Gastroesophageal sphincter (tissue), 4 donors: ENCODE measurements around the gene NFE2. TPM values are rescaled to one million over a fixed set of nuclear protein-coding genes. Genes with fewer than 3 reads are reported as not detected.

Experiments
- ATAC-seq: fragments of 150-250 bp; one replicate; pipeline ENCODE4 v1.9.1; 2016; ENCODE audit warnings: mild to moderate bottlenecking, moderate library complexity
- H3K27ac ChIP-seq, 4 donors: fragments of 200-600 bp; sonication (generic) in 3 of 4; 1 replicate in 3 of 4; 2 replicates in 1 of 4; pipeline ENCODE4 v1.5.1; 2016 to 2019
- H3K27me3 ChIP-seq: fragments of 200-600 bp; sonication (generic); one replicate; pipeline ENCODE4 v1.5.1; 2019
- H3K36me3 ChIP-seq, 2 donors: fragments of 200-600 bp; sonication (generic); one replicate each; pipeline ENCODE4 v1.5.1; 2019; ENCODE audit warnings: control low read depth in 1 of 2
- H3K4me1 ChIP-seq, 3 donors: fragments of 200-600 bp; sonication (generic); 1 replicate in 2 of 3; 2 replicates in 1 of 3; pipeline ENCODE4 v1.5.1; 2016 to 2019; ENCODE audit warnings: control low read depth in 2 of 3
- H3K4me3 ChIP-seq, 2 donors: fragments of 200-600 bp; sonication (generic); one replicate each; pipeline ENCODE4 v1.5.1; 2019; ENCODE audit warnings: mild to moderate bottlenecking in 1 of 2, moderate library complexity in 1 of 2
- H3K9me3 ChIP-seq, 3 donors: fragments of 200-600 bp; sonication (generic); one replicate each; pipeline ENCODE4 v1.5.1; 2017 to 2019; ENCODE audit warnings: control low read depth in 2 of 3
- EP300 ChIP-seq: sonication (generic); formaldehyde crosslinking; IDR thresholded peaks from one replicate; pipeline ENCODE4 v1.6.1; 2017; ENCODE audit warnings: antibody characterized with exemption, mild to moderate bottlenecking
- POLR2A ChIP-seq, 2 donors: fragments of 450-650 bp; IDR thresholded peaks; one replicate each; pipeline ENCODE4 v1.6.1; 2017; ENCODE audit warnings: antibody characterized with exemption in 2 of 2, mild to moderate bottlenecking in 2 of 2, moderate library complexity in 1 of 2
- POLR2AphosphoS5 ChIP-seq: sonication (generic); formaldehyde crosslinking; IDR thresholded peaks from one replicate; pipeline ENCODE4 v1.6.1; 2017; ENCODE audit warnings: antibody characterized with exemption
- WGBS, 2 donors: methylation state at CpG; one replicate each; pipeline ENCODE4 v1.1.5; 2018; ENCODE audit warnings: low coverage in 1 of 2; 5-methylcytosine and 5-hydroxymethylcytosine counted together
- total RNA-seq, 4 donors: library from RNA; depleted of rRNA; stranded (reverse); fragments of >200 nt; gene quantifications; one replicate each; pipeline ENCODE4 v1.1.0, GENCODE V29; 2016
- TF ChIP-seq, protein P1 (sequence below), 4 experiments: fragments of 200-600 bp in 2 of 4; fragments of 450-650 bp in 2 of 4; sonication (generic) in 1 of 4; IDR thresholded peaks; one replicate each; pipeline ENCODE4 v1.5.1; 2017 to 2019; ENCODE audit warnings: antibody characterized with exemption in 4 of 4, mild to moderate bottlenecking in 2 of 4, moderate library complexity in 2 of 4

Gene NFE2
- total RNA-seq, 4 donors from 2014 or later, result 0.37 to 1.6 (median 0.77) TPM; not detected in 1

GRCh38 chr12:54340846-54341245 is 40.0 kb upstream of the NFE2 start:
- Histone ChIP-seq H3K36me3 (peaks cover 0 to 55% of the 10 kb centered on the region in 2 donors), H3K27me3 (no peaks in the 10 kb centered on the region), H3K4me1 (peaks cover 8 to 59% (median 22%) of the 10 kb centered on the region in 3 donors), H3K4me3 (no peak overlapping the region), H3K9me3 (no peaks in the 10 kb centered on the region), H3K27ac (no peak overlapping the region)
- no peak for TF ChIP-seq POLR2AphosphoS5
- no peak for TF ChIP-seq POLR2A (IDR thresholded peaks at IDR 0.05)
- TF ChIP-seq, protein P1, sequence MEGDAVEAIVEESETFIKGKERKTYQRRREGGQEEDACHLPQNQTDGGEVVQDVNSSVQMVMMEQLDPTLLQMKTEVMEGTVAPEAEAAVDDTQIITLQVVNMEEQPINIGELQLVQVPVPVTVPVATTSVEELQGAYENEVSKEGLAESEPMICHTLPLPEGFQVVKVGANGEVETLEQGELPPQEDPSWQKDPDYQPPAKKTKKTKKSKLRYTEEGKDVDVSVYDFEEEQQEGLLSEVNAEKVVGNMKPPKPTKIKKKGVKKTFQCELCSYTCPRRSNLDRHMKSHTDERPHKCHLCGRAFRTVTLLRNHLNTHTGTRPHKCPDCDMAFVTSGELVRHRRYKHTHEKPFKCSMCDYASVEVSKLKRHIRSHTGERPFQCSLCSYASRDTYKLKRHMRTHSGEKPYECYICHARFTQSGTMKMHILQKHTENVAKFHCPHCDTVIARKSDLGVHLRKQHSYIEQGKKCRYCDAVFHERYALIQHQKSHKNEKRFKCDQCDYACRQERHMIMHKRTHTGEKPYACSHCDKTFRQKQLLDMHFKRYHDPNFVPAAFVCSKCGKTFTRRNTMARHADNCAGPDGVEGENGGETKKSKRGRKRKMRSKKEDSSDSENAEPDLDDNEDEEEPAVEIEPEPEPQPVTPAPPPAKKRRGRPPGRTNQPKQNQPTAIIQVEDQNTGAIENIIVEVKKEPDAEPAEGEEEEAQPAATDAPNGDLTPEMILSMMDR (IDR thresholded peaks at IDR 0.05), result no peak
- no peak for TF ChIP-seq EP300
- no peak for ATAC-seq
- 79 to 91% methylated on average over 2 to 7 of the region's 7 CpGs for WGBS, 2 donors

GRCh38 chr12:54338698-54339296 is 38.0 kb upstream of the NFE2 start:
- no peaks in the 10 kb centered on the region for H3K27me3 ChIP-seq
- no peak for ATAC-seq
- 46 to 56% methylated on average over 4 of the region's 4 CpGs for WGBS, 2 donors
- H3K4me1 ChIP-seq, result peaks cover 8 to 80% (median 22%) of the 10 kb centered on the region in 3 donors
- peaks cover 0 to 35% of the 10 kb centered on the region in 2 donors for H3K36me3 ChIP-seq
- no peaks in the 10 kb centered on the region for H3K9me3 ChIP-seq
- H3K4me3 ChIP-seq, result no peak overlapping the region
- peak overlapping the region in 3 of 4 donors; percentile 56 to 74 (median 71) for H3K27ac ChIP-seq
- peak; percentile 20 for TF ChIP-seq POLR2AphosphoS5
- no peak for TF ChIP-seq POLR2A (IDR thresholded peaks at IDR 0.05)
- TF ChIP-seq, protein P1 (IDR thresholded peaks at IDR 0.05), result no peak

GRCh38 chr12:54337854-54338650 is 37.2 kb upstream of the NFE2 start:
- TF ChIP-seq POLR2A (IDR thresholded peaks at IDR 0.05), result no peak
- TF ChIP-seq, protein P1 (IDR thresholded peaks at IDR 0.05), result peak in 1 of 4 experiments; percentile 12
- no peak for TF ChIP-seq POLR2AphosphoS5
- TF ChIP-seq EP300, result no peak
- 28 to 33% methylated on average over 3 of the region's 3 CpGs for WGBS, 2 donors
- H3K27me3 ChIP-seq, result no peaks in the 10 kb centered on the region
- peak overlapping the region in 3 of 4 donors; percentile 56 to 74 (median 71) for H3K27ac ChIP-seq
- peaks cover 0 to 27% of the 10 kb centered on the region in 2 donors for H3K36me3 ChIP-seq
- peaks cover 8 to 87% (median 22%) of the 10 kb centered on the region in 3 donors for H3K4me1 ChIP-seq
- no peak overlapping the region for H3K4me3 ChIP-seq
- peak; percentile 13 for ATAC-seq
- H3K9me3 ChIP-seq, result no peaks in the 10 kb centered on the region

GRCh38 chr12:54337280-54337842 is 36.5 kb upstream of the NFE2 start:
- TF ChIP-seq, protein P1 (IDR thresholded peaks at IDR 0.05), result peak in 2 of 4 experiments; percentile 15 to 51
- TF ChIP-seq POLR2AphosphoS5 (no peak), POLR2A (IDR thresholded peaks at IDR 0.05) (no peak), EP300 (no peak)
- peak; percentile 44 for ATAC-seq
- Histone ChIP-seq H3K9me3 (no peaks in the 10 kb centered on the region), H3K36me3 (peaks cover 0 to 21% of the 10 kb centered on the region in 2 donors), H3K4me1 (peaks cover 8 to 94% (median 22%) of the 10 kb centered on the region in 3 donors), H3K27ac (peak overlapping the region in 3 of 4 donors; percentile 56 to 74 (median 71)), H3K4me3 (no peak overlapping the region), H3K27me3 (no peaks in the 10 kb centered on the region)
- 11 to 18% methylated on average over 3 of the region's 3 CpGs for WGBS, 2 donors
